ENCODE measurements around the gene DNM1.
"Not testable (repeated sequence)": the region's sequence is repeated elsewhere in the genome, so short reads cannot be mapped to it uniquely, and the experiment has no call there.

The DNM1 gene

GRCh38 chr9:128226412-128226801 lies 23.2 kb downstream of the DNM1 start:
- DNase-seq: no peak

DNA sequence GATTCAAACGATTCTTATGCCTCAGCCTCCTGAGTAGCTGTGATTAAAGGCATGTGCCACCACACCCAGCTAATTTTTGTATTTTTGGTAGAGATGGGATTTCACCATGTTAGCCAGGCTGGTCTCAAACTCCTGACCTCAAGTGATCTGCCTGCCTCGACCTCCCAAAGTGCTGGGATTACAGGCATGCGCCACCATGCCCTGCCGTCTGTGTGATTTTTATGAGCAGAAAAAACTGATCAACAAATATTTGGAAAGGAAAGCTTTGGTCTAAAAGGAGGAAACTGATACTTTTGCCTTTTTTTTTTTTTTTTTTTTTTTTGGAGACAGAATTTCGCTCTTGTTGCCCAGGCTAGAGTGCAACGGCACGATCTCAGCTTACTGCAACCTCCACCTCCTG lies 27.7 kb downstream of the DNM1 start:
- DNase-seq: not testable (repeated sequence)

- DNase-seq: no peak
Measured at GRCh38 chr9:128231638-128232527, 28.7 kb downstream of the DNM1 start.

- no peak for DNase-seq
Measured at GRCh38 chr9:128232528-128233428, 29.6 kb downstream of the DNM1 start.

- DNase-seq: no peak
Measured at GRCh38 chr9:128233817-128234406, 30.7 kb downstream of the DNM1 start.

- DNase-seq: no peak
Measured at GRCh38 chr9:128242124-128242523, 38.9 kb downstream of the DNM1 start.

DNA sequence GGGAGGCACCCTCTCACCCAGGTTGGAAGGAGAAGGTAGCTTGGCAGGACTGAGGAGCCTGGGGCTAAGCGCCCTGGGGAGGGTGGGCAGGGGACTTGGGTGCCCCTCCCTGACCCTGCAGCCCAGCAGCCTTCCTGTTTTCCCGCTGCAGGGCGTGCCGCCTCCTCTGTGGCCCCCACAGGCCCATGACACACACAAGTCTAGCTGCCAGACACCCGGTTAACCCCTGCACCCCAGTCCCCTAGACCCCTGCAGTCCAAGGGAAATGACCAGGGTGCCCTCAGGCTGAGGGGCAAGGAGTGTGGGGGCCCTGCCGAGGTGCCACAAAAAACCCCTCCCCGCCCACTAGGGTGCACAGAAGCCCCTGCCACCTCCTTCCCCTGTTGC lies 39.6 kb downstream of the DNM1 start:
- no peak for DNase-seq

- DNase-seq: no peak
Measured at GRCh38 chr9:128243215-128244018, 40.2 kb downstream of the DNM1 start.

GRCh38 chr9:128244091-128244836 lies 41.1 kb downstream of the DNM1 start:
- DNase-seq: no peak

DNA sequence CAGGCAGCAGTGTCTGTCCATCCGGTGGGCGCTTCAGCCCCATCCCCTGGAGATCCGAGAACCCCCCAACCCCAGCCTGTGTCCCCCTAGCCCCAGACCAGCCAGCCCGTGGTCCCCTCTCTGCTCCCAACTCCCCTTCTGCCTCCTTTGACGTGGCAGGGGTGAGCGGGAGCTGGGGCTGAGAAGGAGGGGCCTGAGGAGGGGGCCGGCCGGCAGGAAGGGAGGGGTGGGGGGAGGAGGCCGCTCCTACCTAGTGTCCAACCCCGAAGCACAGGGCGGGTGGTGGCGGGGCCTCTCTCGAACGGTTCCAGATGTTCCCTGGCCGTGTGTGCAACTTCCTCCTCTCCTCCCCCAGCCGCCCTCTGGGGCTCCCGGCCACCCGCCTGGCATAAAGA lies 41.7 kb downstream of the DNM1 start:
- no peak for DNase-seq

- no peak for DNase-seq
Measured at GRCh38 chr9:128245421-128246151, 42.4 kb downstream of the DNM1 start.

DNA sequence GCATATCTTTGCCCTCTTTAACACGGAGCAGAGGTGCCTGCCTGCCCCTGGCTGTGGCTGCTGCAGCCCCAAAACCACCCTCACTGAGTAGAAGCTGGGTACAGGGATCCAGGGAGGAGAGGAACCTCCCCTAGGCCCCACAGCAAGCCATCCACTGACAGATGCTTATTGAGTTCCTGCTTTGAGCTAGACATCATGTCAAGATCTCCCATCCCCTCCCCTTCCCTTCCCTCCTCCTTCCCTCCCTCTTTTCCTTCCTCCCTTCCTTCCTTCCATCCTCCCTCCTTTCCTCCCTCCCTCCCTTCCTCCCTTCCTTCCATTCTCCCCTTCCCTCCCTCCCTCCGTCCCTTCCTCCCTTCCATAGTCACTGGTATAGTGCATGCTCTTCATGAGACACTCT lies 43.3 kb downstream of the DNM1 start:
- DNase-seq: no peak

GRCh38 chr9:128247226-128247803 lies 44.1 kb downstream of the DNM1 start:
- DNase-seq: no peak

GRCh38 chr9:128249558-128249907 lies 46.4 kb downstream of the DNM1 start:
- no peak for DNase-seq

- DNase-seq: peak; percentile 99
Measured at GRCh38 chr9:128249908-128250838, 47.0 kb downstream of the DNM1 start.

- DNase-seq: no peak
Measured at GRCh38 chr9:128250839-128251731, 47.9 kb downstream of the DNM1 start.

GRCh38 chr9:128251732-128252100 lies 48.5 kb downstream of the DNM1 start:
- no peak for DNase-seq

DNA sequence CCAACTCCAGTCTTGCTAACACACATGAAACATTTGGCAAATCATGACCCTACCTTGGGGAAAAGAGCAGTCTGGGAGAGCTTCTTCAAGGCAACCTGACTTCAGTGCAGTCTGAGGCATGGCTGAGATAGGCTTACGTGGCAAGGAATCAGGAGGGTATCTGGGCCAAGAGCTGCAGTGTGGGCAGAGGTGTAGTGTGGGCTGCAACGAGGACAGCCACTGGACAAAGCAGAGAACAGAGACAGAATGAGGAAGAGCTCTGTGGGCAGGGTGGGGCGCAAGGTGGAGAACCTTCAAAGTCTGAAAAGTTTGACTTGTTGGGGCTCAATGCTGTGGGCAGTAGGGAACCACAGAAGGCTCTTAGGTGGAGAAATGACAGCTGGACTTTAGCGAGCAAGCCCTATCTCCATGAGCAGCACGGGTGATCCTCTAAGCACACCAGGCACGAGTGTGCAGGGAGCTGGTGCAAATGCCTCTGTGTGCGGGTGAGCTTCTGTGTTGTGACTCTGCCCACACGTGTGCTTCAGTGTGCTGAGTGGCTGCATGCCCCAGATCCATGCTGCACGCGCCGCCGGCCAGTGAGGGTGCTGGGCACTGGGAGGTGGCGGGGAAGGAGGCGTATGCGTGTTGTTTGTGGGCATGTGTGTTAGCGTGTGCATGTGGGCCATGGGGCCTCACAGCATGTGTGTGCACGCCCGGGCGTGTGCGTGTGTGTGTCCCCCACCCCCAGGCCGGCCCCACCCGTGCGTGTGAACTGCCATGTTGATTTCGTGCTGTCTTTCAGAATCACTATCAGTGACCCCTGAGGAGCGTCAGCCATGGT lies 49.3 kb downstream of the DNM1 start:
- DNase-seq: no peak

All from effector CD8-positive, alpha-beta T cell (primary cell).